Measurements from ENCODE around the gene SELENOI.

DNA sequence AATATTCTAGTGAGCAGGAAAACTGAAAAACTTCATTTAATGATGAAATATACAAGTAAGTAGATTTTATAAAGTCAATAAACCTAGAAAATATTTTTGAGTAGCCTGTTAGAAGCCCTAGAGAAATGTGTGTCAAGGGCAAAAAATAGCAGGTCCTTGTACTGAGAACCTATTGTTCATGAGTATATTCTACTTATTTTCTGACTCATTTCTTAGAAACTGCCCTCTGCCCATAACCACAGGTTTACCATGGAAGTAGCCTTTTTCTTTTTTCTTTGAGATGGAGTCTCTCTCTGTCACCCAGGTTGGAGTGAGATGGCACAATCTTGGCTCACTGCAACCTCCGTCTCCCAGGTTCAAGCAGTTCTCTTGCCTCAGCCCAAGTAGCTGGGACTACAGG, 19.4 kb upstream of the SELENOI start:
- TF ChIP-seq, protein P1, sequence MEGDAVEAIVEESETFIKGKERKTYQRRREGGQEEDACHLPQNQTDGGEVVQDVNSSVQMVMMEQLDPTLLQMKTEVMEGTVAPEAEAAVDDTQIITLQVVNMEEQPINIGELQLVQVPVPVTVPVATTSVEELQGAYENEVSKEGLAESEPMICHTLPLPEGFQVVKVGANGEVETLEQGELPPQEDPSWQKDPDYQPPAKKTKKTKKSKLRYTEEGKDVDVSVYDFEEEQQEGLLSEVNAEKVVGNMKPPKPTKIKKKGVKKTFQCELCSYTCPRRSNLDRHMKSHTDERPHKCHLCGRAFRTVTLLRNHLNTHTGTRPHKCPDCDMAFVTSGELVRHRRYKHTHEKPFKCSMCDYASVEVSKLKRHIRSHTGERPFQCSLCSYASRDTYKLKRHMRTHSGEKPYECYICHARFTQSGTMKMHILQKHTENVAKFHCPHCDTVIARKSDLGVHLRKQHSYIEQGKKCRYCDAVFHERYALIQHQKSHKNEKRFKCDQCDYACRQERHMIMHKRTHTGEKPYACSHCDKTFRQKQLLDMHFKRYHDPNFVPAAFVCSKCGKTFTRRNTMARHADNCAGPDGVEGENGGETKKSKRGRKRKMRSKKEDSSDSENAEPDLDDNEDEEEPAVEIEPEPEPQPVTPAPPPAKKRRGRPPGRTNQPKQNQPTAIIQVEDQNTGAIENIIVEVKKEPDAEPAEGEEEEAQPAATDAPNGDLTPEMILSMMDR (IDR thresholded peaks at IDR 0.05; ENCODE audit: low read length): no peak
- TF ChIP-seq EZH2phosphoT487 (IDR thresholded peaks at IDR 0.05; ENCODE audit: low read length): no peak

Measured in MM.1S (cell line).